Bone marrow (tissue), 2 donors: ENCODE results near the gene TRIM29.
"Not testable (repeated sequence)": the region's sequence is repeated elsewhere in the genome, so short reads cannot be mapped to it uniquely, and the experiment has no call there.

Experiments
- DNase-seq, 2 donors: peaks; one replicate each; lab custom pipeline; 2025; lab: John Stamatoyannopoulos, UW

TRIM29 gene, protein sequence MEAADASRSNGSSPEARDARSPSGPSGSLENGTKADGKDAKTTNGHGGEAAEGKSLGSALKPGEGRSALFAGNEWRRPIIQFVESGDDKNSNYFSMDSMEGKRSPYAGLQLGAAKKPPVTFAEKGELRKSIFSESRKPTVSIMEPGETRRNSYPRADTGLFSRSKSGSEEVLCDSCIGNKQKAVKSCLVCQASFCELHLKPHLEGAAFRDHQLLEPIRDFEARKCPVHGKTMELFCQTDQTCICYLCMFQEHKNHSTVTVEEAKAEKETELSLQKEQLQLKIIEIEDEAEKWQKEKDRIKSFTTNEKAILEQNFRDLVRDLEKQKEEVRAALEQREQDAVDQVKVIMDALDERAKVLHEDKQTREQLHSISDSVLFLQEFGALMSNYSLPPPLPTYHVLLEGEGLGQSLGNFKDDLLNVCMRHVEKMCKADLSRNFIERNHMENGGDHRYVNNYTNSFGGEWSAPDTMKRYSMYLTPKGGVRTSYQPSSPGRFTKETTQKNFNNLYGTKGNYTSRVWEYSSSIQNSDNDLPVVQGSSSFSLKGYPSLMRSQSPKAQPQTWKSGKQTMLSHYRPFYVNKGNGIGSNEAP

DNA sequence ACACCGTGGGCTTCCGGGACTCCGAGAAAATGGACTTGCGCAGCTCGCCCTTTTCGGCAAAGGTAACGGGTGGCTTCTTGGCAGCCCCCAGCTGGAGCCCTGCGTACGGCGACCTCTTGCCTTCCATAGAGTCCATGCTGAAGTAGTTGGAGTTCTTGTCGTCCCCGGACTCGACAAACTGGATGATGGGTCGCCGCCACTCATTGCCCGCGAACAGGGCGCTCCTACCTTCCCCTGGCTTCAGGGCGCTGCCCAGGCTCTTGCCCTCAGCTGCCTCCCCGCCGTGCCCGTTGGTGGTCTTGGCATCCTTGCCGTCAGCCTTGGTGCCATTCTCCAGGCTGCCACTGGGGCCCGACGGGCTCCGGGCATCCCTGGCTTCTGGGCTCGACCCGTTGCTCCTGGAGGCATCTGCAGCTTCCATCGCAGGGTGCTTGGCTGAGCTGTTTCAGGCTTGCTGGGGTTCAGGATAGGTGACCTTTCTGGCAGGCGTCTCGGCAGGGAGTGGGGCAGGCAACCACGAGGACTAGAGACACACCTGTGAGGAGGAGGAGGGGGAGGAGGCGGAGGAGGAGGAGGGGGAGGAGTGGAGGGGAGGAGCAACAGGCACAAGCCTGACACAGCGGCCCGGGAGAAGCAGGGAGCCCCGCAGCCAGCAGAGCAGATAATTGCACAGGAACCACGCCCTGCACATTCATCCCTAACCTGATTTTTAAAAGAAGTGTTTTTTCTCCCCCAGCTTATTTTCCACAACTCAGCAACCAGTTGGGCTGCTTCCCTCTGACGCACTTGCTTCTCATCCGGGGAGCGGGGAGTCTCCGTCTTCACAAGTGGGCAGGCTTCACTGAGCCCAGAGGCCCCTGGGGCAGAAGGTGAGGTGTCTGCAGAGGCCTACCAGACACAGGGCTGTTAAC is at the start of gene TRIM29:
Gene TRIM29, minus strand, starts transcription at position 503 of the 911 bp plus-strand sequence. Its CDS starts 82 bp downstream, at position 421.
- no peak for DNase-seq

DNA sequence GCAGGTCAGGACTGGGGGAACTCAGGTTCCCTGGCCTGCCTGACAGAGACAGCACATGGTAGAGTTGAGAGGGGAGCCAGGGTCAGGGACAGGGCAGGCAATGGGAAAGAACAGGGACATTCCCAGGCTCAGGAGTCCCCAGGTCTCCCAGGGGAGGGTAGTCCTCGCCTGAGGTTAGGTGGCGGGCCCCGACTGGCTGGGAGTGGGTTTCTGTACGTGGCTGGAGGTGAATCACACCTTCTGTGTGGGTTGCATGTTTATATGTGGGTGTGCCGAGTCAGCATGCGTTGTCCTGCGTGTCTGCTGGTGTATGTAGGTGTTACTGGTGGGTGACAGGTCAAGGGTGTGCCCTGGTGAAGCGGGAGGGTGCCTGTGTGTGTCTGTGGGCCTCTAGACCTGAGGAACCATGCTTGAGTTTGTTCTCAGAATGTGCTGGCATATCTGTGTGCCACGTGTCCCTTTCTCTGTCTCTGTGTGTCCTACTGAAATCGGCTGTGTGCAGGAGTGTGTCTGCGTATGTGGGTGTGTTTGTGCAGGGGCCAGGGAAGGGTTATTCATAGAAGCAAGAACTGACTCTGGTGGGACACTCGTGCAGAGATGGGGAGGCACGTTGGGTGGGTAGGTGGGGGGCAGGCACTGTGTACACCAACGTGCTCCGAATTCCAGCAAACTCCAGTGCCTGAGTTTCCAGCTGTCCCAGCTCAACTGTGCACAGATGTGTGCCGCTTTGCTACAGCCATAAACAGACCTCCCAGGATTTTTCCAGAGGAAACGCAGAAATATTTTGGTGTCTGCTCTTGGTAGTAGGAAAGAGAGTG is 49.1 kb upstream of the TRIM29 start:
- no peak for DNase-seq

DNA sequence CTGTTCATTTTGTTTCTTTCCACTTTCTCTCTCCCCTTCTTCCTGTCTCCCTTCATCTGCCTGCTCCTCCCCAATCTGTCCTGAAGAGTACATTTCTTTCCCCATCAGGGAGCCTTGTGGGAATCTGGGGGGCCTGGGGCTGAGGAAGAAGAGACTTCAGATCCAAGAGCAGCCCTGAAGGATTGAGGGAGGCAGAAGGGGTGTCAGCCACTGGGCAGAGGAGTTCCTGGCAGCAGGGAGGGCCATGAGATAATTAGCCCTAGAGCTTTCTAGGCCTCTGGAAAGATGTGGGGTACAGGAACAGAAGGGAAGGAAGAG is 48.5 kb upstream of the TRIM29 start:
- DNase-seq = no peak

DNA sequence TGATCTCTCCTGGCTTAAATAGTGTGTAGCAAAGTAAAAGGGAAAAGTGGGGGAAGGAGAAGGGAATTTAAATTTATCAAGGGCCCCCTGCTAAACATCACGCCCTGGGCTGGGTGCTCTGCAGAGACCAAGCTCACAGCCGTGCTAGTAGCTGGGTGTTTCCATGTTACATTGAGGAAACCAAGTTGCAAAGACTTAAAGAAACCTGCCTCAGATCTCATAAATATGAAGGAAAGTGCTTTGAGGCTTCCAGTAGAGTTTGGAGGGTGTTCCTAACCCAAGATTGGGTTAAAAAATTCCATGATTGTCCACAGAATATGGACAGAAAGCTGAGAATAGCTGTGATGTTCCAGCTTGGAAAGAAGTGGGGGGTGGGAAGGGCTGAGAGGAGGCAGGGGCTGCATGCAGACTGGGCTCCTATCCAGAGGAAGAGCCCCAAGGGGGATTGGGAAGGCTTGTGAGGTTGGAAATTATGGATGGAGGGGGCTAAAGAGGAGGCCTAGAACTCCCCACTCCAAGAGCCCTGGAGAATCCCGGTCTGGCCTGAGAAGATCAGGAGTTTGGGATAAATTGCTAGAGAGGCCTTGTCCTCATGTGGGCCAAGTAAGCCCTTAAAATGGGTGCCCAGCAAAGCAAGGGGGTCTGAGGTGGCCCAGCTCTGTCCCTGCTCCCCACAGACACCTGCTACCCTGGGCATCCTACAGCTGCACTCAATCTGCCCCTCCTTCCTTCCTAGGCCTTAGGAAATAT is 48.0 kb upstream of the TRIM29 start:
- DNase-seq = no peak

DNA sequence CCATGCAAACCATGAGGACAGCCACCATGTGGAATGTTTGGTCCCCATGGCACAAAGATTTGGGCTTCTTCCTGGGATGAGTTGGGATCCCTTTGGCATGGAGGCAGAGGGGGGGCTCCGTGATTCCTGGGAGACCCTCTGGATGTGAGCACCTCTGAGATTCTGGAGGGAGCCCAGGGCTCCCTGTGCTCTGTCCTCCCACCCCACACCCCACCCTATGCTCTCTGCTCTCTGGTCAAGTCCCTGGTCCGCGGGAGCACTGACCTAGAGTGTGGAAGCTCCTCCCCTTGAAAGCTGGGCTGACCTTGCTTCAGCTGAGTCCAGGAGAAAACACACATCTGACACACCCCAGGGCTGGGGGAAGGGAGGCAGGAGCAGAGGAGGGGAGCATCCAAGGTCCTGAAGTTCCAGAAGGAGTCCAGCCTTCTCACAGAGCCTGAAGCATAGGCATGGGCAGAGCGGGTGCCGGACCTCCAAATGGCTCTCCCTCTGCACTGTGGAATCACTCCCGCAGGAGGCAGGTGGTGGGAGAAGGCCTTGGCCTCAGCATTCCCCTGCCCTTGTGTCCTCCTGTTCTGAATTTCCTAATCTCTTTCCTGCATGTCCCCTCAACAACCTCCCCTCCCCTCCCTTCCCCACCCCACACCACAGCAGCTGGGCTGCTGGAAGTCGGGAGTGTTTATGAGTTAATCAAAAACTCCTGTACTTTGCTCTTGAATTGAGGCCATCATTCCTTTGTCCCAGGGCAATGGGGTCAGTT is 47.2 kb upstream of the TRIM29 start:
- DNase-seq = no peak

DNA sequence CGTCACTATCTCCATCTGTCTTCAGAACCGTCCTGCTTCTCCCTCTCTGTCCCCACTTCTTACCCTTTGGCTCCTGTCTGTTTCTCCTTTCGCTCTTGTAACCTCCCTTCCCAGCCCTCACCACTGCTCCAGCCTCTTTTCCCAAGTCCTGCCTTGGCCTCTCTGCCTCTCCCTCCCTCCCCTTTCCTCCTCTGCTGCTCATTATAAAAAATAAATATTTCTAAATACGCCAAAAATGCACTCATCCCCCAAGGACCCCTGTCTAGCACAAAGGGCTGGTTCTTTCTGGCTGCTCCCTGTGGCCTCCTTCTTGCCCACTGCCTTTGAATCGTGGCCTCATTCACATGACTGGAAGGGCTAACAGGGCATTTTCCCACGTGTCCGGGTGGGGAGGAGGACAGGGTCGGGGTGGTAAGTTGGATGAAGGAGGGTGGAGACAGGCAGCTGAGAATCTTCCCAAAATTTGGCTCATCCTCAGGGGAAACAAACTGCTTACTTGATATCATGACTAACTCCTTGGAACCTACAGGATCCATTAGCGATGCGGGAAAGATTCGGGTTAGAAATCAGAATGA is 46.5 kb upstream of the TRIM29 start:
- no peak for DNase-seq

DNA sequence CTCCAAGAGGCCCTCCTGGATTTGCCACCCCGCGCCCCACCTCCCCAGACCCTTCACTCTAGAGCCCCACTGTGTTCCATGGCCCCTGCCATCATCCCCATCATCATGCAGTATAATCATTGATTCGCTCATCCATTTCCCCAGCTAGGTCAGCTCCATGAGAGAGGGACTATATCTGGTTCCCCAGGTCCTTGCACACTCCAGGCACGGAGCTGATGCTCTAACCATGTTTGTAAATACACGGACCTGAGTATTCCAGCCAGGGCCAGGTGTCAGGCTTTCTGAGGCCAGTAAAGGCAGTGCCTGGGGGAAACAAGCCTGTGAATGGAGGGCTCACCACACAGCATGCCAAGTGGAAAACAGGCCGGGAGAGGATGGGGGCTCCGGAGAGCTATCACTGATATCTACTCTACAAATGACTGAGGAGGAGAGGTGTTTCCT is 45.8 kb upstream of the TRIM29 start:
- DNase-seq = no peak

DNA sequence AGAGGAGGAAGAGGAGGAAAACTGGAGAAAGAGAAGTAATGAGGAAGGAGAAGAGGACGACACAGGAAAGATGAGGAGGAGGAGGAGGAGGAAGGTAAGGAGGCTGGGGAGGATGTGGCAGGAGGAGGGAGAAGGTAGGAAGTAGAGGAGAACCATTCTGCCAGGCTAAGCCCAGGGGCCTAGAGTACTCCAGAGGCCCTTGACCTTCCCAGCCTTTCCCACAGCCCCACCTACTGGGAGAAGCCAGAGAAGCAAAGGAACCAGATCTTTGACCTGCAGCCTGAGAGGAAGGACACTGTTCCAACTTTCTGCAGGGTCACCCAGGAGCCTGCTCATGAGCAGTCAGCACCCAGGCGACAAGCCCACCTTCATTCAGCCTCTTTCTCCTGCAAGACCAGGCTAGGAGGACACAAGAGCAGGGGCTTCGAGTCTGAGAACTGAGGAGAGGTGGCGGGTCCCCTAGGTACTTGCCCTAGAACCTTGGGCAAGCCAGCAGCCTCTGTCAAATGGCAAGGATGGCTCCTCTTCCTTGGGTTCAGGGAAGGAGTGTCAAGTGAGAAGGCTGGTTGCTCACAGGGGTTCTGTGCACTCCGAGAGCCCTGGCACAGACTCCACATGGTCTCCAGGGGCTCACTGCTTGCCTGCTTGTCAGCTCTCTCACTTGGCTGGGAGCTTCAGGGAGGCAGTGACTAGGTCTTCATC is 45.0 kb upstream of the TRIM29 start:
- DNase-seq = no peak

DNA sequence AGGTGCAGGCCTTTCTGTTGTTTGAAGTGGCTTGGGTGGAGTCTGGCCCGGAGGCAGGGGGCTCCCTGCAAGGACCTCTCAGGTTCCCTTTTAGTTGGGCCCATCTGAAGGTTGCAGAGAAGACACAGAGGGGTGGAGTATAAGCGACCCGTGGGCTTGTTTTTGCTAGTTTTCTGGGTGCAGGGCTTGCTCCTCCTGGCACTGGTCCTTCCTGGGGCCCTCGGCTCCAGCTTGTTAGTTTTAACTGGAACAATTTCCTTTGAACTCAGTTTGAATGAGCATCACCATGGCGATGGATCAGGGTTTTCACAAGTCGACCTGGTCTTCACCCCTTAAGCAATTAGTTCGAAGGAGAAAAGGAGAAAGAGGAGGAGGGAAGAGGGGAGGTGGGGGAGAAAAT is 44.5 kb upstream of the TRIM29 start:
- no peak for DNase-seq

DNA sequence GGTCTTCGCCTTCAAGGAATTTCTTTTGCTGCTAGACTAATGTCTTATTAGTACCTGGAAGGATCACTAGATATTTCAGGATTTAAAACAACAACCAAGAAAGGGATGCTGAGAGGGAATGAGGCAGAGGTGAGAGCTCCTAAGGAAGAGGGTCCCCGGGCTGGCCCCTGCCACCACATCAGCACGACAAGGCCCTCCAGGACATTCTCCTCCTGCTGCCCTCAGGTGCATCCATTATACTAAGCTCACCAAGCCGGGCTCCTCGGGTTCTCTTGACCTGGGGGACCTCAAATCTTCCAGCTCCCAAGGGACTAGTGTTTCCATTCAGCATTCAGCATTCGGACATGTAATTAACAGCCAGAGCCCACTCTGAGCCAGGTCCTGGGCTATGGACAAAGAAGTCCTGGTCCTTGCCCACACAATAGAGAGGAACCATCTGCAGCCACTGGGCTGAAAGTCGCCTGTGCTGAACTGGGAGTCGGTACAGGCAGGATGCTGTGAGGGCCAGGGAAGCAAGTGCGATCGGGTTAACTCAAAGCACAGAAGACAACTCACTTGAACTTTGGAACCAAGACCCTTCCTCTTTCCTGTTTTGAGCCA is 43.6 kb upstream of the TRIM29 start:
- no peak for DNase-seq

DNA sequence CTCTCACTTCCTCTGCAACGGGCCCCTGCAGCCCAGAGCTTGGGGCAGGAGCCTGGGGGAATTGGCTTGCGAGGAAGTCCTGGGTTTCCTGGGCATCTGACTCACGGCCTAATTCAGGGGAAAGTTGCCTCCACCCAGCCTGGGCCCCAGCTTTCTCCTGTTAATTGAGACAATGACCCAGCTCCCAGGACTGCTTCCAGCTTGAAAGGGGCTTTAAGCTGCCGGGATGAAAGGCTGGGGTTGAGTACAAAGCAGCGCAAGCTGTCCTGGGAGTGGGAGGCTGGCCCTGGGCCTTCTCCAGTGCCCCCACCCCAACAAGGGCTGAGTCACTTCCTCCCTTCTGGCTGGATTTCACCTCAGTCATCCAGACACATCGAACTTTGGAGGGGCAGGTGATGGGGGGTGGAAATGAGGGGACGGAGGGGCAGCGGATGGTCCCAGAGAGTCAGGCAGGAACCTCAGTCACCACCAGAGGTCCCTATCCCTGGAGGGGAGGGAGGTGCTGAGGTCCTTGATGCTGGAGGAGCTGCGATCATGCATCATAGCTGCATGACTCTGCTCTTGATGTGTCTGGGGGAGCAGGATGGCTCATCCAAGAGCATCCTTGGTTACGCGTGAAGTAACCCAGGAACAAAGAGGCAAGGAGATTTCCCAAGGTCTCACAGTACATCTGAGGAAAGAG is 42.8 kb upstream of the TRIM29 start:
- DNase-seq = no peak

DNA sequence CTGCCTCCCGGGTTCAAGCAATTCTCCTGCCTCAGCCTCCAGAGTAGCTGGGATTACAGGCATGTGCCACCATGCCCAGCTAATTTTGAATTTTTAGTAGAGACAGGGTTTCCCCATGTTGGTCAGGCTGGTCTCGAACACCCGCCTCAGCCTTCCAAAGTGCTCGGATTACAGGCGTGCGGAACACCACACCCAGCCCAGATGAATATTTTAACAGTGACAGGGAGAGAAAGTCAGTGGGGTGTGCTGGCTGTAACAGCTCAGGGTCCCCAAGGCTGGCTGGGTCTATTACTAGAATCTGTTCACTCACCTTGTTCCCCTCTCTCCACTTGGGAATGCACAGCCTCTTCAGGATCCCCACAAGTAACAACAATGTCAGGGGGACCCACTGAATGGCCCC is 42.1 kb upstream of the TRIM29 start:
- not testable (repeated sequence) for DNase-seq

DNA sequence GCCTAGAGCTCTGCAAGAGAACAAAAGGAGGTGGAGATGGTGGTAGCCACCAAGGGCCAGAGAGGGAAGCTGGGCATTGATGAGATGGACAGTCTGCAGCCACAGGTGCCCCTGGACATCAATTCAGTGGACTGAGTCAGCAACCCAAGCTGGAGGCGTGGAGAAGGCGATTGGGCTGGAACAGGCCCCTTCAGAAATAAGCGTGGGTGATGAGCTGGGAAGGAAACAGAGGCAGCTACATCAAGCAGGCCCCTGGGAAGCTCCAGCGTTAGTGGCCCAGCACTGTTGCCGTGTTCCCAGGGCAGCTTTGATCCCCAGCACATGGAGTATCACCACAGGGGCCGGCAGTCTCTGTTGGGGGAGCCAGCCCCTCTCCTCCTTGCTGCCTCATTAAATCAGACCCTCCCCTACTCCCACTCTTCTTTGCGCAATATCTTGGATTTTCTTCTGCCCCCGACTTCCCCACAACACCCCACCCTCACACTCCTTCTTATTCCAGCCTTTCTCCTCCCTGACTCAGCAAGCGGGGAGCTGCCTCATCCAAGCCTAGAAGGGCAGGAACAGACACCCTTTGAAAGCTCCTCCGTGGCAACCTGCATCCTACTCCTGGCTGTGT is 41.3 kb upstream of the TRIM29 start:
- no peak for DNase-seq

DNA sequence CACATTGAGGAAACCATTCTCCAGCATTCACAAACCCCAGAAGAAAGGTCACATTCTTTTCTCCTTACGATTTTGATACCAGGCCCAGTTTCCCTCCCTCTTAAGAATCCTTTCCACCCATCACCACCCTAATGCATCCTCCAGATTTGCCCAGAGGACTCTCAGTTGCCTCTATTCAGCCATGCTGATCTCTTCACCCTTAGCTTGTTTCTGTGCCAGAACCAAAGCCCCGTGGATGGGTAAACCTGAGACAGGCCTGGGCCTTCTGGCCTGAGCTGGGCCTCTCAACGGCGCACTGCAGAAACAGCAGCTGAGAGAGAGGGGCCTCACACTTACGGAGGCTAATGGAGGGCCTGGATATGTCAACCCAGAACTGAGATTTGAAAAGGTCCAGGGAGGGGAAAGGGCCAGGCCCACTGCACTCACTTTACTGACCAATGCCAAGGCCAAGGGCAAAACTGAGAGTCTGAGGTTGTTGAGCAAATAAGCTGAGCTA is 40.7 kb upstream of the TRIM29 start:
- no peak for DNase-seq

DNA sequence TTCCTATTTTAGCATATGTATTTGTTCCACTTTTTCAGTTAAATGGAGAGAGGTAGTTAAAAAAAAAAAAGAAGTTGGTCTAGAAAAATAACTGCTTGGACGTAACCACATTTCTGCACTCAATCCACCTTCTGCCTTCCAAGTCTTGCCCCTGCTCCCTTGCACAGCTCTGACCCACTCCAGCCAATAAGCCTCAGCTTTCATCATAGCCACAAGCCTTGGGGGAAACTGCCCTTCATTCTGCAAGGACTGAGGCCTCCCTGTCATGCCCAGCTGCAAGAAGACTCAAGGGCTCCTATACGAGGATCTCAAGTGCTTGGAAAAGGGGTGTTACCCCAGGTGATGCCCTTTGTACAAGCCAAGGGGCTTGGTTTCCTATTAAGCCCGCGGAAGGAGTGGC is 37.0 kb upstream of the TRIM29 start:
- DNase-seq = no peak

DNA sequence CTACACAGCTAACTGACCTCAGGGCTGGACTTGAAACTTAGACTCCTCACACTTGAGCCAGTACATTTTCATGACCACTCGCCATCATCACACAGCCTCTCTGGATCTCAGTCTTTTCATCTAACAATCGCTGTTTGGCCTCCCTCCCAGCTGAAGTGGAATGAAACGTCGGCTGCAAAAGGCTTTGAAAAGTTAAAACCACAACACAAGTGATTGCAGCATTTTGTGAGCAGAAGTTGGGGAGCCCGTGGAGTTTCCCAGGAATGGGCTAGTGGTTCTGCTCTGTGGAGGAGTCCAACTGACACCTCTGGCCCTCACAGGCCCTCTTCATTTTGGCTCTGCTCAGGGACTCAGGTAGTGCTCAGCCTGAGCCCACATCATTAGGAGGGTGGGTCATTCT is 35.9 kb upstream of the TRIM29 start:
- no peak for DNase-seq

DNA sequence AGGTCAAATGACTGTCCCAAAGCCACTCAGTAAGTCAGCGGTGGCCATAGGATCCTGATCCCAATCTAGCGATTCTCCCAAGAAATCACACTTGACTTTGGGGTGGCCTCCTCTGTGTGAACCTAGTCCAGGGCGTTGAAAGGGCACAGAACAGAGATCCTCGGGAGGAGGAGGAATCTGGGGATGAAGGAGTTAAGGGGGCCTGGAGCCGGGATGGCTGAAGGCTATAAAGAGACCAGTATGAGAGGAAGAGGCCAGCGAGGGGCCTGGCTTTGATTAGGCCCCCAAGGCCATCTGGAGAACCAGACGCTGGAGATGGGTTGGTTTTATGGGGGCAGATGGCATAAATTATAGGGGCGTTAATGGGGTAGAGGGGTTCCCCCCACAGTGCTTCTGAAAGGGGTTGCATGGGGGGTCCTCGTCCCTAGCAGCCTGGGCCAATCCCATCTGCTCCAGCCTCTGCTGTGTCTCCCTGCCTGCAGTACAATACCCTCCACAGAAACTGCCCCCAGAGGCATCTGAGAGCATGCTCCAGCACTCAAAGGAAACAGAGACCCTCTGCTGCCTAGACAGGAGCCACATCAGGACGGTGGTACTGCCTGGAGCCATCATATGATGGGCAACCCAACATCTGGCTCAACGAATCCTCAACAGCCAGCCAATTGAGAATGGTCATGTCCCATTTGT is 35.2 kb upstream of the TRIM29 start:
- DNase-seq = no peak
